ENCODE measurements around the gene NAB2.
A peak's percentile ranks its signal among the peaks of the same experiment; 100 is the strongest.
"Not testable (repeated sequence)": the region's sequence is repeated elsewhere in the genome, so short reads cannot be mapped to it uniquely, and the experiment has no call there.

Gene NAB2

DNA sequence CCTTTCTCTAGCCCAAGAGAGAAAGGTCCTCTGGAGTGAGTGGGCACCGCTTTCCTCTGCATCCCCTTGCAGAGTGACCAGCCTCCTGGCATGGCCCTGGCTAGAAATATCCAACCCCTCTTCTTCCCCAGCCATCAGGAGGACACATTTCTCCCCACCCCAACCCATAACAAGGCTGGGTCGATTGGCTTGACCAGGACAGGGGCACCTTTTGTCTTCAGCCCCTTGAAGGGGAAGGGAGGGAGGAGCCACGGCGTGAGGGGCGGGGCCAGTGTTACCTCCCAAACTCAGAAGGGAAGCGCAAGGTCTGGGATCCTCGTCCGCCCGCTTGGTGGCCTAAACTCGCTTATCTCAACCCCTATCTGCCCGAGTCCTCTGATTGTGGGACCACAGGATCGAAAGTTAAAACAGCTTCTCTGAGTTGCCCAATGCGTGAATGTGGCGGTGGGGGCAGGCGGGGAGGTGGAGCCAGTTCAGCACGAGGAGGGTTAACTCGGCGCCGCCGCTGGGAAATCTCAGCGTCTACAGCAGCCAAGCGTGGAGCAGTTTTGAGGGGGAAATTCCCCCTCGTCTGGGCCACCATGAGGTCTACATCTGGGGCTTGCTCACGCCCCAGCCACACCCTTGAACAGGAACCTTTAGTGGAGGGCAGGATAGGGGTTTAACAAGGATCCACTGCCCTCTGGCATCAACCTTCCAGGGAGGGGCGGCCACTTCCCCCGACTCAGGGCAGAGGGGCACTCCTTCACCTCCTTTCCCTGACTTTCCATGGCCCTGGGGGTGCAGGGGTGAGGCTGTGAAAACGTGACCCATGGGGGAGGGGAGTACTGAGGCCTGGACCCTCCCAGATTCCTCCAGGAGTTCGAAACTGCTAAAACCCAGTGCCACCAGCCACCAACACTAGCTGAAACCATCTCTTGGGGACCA is 21.5 kb downstream of the NAB2 start:
- peak; percentile 43 to 70 for DNase-seq (ENCODE audit: low read depth in 1 of 2, low spot score in 1 of 2)

DNA sequence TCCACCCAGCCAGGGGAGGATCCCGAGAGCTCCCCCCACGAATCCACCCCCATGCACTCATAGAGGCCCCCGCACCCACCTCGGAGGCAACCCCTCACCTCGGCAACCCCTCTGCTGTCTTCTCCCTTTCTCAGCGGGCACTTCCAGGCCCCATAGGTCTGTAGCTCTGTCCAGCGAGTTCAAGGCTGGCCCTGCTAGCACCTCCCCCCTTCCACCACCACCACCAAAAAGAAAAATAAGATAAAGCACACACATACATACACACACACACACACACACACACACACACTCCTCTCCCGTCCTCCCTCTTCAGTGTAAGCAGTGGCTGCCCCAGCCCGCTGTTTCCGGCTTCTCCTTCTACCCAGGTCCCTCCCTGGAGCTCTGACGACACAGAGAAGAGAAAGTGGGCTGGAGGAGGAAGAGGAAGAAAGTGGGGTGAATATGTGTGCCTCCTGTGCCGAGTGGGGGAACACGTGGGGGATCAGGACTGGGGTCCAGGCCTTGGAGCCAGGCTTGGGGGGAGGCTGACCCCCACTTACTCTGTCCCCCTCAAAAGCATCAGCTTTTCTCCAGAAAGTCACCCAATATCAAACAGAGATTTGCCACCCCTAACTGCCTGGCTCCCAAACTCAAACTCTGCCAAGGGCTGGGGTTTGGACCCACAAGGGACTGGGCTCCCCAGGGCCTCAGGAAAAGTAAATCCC is 22.3 kb downstream of the NAB2 start, which contains the start of gene STAT6:
STAT6 (minus strand) TSS at position 332 of the 704 bp plus-strand sequence. CDS start 3,084 bp downstream, outside the sequence.
- DNase-seq (ENCODE audit: low read depth in 1 of 2, low spot score in 1 of 2), result peak; percentile 53 to 68

DNA sequence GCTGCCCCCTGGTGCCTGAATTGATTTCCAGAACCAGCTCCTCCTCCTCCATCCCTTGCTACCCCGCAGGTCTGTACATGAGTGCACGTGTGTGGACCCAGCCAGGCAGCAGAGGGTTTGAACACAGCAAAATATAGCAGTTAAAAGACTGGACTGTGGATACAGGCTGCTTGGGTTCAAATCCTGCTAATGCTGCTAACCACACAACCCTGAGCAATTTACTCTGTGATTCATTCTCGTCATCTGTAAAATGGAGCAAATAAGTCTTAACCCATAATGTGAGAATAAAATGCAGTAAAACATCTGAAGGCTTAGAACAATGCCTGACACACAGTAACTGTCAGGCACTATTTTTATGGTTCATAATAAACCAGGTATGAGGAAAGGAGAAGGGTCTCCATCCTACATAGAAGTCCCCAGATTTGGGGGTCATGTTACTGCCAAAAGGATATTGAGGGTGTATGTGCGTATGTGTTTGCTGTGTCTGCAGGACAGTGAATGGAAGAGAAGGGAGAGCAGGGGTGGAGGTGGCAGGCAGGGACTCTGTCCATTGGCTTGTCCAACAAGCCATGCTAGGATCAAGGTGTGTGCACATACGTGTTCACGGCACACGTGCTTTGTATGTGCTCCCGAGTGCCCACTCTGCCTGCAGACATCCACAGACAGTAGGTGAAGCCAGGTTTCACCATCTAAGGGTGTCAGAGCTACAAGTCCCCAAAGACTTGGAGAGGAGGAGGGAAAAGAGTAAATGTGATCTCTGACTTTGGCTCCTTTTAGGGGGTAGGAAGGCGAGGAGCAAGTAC is 23.8 kb downstream of the NAB2 start:
- DNase-seq (ENCODE audit: low read depth in 1 of 2, low spot score in 1 of 2), result no peak

DNA sequence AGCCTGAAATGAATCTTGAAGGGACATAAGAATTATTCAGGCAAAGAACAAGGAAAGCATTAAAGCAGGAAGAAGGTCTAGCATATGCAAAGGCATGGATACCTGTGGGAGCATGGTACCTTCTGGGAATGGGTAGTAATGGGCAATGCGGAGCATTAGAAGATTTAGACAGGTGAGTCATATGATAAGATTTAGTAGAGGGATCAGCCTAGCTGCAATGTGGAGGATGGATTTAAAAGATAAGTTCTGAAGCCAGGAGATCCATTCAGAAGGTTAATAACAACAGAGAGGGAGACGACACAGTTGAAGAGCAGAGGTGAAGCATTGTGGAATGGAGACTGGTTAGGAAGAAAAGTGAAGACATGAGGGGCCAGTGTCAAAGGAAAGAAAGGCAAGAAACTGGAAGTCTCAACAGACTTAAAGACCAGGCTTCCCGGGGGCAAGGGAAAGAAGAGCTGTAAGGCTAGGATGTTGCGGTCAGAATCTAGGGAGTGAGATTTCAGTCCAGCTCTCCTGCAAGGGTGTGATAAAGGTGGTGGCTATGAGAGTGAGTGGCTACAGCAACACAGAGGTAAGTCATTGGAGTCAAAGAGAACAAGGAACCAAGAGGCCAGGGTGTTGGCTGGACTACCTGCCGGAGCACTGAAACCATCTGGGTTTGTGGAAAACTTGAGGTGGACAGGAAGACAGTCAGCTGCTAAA is 27.8 kb downstream of the NAB2 start:
- DNase-seq (ENCODE audit: low read depth in 1 of 2, low spot score in 1 of 2), result no peak

DNA sequence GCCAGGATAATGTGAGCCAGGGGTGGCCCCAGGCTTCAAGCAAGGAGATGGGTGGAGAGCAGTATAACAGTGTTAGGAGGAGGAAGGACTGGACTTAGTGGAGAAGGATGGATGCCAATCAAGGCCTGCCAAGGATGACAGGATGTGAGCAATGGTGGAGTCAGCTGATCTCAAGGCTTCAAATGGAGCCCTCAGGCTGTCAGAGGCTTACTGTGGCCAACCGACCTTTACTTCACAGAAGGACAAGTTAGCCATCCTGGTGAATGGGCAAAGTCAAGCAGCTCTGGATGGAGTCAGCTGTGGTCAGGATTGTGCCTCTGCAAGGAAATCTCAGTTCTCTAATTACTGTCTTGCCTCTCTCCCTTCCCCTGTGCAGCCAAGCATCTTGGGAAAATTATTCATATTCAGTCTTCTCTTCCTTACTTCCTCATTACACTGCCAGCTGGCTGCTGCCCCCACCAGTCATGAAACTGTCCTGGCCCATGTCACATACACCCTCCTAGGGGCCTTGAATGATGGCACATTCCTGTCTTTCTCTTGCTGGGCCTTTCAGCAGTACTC is 29.9 kb downstream of the NAB2 start:
- DNase-seq (ENCODE audit: low read depth in 1 of 2, low spot score in 1 of 2), result no peak

DNA sequence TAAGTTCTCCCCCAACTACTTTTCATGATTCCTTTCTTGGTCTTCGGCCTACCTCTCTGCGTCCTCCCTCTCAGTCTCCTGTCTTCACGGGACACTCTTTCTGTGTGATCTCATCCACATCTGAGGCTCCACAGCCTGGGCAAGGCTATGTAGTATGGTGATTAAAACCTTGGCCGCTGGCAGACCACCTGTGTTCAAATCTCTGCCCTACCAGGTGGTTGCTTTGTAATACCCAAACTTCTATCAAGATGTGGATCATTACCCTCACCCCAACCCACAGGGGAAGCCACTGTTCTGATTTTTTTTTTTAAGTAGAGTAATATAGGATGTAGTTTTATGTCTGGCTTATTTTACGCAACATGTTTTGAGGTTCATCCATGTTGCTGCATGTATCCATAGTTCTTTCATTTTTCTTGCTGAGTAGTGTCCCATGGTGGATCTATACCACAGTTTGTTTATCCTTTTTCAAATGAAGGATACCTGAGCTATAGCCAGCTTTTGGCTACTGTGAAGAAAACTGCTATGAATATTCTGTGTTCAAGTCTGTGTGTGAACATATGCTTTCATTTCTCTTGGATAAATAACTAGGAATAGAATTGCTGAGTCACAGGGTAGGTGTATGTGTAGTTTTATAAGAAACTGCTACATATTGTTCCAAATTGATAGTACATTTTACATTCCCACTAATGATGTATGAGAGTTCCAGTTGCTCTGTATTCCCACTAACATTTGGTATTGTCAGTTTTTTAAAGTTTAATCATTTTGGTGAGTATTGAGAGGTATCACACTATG is 30.6 kb downstream of the NAB2 start:
- DNase-seq (ENCODE audit: low read depth in 1 of 2, low spot score in 1 of 2), result no peak

DNA sequence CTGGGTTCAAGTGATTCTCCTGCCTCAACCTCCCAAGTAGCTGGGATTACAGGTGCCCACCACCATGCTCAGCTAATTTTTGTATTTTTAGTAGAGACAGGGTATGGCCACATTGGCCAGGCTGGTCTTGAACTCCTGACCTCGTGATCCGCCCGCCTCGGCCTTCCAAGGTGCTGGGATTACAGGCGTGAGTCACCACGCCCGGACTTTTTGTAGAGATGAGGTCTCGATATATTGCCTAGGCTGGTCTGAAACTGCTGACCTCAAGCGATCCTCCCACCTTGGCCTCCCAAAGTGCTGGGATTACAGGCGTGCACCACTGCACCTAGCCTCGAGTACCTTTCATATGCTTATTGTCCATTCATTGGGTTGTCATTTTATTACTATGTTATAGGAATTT is 31.8 kb downstream of the NAB2 start:
- DNase-seq (ENCODE audit: low read depth in 1 of 2, low spot score in 1 of 2), result not testable (repeated sequence)

DNA sequence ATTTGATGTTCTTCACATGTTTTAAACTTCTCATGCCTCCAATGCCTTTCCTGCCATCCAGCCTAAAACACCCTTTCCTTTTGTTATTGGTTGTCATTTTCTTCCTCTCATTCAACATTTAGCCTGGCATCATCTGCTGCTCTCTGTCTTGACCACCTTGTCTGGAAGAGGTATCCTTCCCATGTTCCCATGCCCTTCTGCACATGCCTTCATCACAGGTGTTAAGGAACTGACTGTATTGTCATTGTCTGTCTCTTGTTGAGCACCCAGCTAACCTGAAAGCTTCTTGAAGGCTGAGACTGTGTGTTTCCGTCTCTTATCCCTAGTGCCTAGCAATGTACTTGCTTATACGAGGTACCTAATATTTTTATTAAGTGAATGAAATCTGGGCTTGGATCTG is 34.9 kb downstream of the NAB2 start:
- DNase-seq (ENCODE audit: low read depth in 1 of 2, low spot score in 1 of 2), result no peak

DNA sequence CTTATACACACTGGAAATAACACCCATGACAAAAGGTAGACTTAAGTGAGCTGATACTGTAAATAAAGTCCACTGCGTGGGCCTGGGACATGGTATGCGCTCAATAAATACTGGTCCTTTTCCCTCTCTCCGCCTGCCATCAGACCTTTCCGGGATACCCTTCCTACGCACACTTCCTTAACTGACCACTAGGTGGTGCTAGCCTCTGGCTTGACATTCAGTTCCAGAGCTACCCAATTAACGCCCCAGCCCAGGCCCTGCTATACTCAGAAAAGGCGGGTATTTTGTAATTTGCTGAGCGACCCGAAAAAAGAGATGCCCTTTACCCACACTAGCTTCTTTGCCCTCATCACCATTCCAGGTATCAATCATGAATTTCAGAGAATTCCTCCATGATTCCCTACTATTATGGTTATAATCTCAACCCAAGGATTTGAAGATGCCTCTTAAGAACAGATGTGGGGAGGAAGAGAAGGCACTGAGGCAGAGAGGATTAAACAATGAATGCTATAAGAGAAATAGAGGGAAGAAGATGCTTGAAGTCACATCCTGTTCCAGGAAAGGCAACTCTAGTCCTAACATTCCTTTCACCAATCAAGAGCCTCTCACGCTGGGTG is 35.5 kb downstream of the NAB2 start:
- peak; percentile 39 to 52 for DNase-seq (ENCODE audit: low read depth in 1 of 2, low spot score in 1 of 2)

DNA sequence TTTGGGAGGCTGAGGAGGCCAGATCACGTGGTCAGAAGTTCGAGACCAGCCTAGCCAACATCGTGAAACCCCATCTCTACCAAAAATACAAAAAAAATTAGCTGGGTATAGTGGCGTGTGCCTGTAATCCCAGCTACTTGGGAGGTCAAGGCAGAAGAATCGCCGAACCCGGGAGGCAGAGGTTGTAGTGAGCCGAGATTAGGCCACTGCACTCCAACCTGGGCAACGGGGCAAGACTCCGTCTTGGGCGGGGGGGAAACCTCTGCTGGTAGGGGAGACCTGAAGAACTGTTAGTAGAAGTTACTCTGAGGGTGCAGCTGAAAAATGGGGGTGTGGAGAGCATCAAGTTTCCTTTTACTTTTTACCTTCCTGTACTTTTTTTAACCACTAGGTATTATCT is 37.1 kb downstream of the NAB2 start:
- DNase-seq (ENCODE audit: low read depth in 1 of 2, low spot score in 1 of 2), result no peak

DNA sequence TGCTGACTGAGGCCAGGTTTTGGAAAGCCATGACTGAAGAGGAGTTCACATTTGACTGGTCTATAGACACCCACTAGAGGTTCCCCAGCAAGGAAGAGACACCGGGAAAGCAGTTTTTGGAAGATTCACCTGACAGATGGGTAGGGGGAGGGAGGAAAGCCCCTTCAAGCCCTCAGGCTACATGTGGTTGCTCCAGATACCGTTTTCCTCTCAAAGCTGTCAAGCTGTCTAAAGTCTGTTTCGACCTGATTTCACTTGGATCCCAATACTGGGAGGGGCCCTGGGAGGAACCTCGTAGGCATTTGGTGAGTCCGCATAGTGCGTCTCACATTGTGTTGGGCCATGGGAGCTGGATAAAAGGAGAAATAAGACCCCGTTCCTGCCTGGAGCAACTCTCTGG is 37.6 kb downstream of the NAB2 start:
- no peak for DNase-seq (ENCODE audit: low read depth in 1 of 2, low spot score in 1 of 2)

DNA sequence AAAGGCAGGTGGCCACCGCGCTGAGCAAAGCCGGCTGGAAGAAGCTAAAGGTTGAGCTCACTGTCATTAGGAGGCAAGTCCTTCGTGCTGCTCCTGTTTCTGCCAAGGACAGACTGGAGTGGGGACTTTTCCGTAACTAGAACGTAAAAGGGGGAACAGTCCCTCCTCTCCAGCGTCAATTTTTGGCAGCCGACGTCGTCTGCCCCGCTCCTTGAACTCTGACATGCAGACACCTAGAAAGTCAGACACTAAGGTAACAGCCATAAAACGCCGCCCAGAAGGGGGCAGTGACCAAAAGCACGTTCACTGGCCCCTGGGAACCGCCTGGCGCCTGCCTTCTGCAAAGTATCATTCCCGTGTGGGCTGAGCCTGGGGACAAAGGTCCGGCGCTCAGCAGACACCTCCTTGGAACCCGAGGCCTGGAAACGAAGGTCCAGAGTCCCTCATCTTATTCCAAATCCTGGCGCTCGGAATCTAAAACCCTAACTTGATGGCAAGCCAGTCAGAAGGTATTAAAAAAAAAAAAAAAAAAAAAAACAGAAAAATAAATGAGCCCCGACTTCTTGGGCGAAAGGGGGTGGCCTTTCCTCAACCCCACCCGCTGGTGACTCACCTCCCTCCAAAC is 38.3 kb downstream of the NAB2 start:
- no peak for DNase-seq (ENCODE audit: low read depth in 1 of 2, low spot score in 1 of 2)

DNA sequence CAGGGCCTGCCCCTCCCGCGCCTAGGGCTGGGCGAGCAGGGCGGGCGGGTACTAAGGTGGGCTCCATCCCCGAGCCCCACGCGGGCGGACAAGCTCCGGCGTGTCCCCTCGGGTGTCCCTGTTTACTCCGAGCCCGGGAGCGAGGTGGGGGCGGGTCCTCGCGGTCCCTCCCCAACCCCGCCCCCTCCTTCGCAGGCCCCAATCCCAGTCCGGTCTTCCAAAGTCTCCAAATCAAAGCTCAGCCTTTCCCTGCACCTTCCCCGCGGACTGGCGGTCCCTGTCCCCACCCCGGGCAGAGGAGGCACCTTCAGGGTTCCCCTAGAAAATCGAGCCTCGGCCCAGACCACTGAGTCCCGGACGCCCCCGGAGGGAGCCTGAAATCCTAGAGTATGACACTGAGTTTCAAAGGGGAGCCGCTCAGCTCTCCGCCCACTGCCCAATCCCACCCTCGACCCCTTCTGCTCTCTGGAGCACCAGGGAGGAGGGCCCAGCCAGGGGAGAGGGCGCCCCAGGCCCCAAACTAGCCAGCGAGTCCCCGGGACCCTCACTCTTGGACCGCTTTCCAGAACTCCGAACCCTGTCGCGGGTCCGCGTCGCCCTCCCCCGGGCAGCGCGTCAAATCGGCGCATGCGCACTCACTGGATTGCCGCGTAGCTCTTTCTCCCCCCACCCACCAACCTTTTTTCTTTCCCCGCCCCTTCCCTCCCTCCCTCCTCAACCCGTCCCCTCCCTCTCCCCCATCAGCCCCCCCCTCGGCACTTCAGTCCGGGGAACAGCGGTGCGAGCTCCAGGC is 39.0 kb downstream of the NAB2 start, which contains the start of gene LRP1:
LRP1 (plus strand) TSS at position 758 of the 793 bp plus-strand sequence. CDS start 482 bp downstream, outside the sequence.
- peak; percentile 66 to 69 for DNase-seq (ENCODE audit: low read depth in 1 of 2, low spot score in 1 of 2)

DNA sequence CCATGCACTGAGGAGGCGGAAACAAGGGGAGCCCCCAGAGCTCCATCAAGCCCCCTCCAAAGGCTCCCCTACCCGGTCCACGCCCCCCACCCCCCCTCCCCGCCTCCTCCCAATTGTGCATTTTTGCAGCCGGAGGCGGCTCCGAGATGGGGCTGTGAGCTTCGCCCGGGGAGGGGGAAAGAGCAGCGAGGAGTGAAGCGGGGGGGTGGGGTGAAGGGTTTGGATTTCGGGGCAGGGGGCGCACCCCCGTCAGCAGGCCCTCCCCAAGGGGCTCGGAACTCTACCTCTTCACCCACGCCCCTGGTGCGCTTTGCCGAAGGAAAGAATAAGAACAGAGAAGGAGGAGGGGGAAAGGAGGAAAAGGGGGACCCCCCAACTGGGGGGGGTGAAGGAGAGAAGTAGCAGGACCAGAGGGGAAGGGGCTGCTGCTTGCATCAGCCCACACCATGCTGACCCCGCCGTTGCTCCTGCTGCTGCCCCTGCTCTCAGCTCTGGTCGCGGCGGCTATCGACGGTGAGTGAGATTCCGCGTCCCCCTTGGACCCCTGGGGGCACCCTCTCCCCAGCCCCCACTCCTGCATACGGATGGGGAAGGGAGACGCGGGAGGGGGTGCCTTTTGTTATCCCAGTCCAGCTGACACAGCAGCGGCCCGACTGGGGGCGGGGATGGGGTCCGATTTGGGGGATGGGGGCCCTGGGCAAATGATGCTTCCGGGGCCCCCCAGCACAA is 39.8 kb downstream of the NAB2 start:
- no peak for DNase-seq (ENCODE audit: low read depth in 1 of 2, low spot score in 1 of 2)

DNA sequence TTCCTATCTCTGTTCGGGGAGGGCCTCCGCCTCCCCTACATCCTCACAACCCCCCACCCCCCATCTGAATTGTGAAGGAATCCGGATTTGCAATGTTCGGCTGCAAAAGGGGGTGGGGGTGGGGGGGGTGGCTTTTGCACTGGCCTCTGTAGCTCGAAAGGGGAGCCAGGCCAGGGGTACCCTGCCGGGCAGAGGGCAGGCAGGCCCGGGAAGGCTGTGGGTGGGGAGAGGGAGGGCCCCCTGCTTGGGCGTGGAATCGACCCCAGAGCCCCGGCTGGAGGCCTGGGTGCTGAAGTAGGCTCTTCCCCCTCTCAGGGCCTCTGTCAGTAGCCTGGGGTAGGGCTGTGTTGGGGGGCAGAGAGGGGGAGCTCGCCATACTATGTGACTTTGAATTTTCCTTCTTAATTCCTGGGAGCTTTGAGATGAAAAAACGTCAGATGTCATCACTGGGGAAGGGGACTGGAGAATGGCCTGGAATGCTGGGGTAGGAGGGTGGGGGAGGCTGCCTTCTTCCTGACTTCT is 40.5 kb downstream of the NAB2 start:
- no peak for DNase-seq (ENCODE audit: low read depth in 1 of 2, low spot score in 1 of 2)

DNA sequence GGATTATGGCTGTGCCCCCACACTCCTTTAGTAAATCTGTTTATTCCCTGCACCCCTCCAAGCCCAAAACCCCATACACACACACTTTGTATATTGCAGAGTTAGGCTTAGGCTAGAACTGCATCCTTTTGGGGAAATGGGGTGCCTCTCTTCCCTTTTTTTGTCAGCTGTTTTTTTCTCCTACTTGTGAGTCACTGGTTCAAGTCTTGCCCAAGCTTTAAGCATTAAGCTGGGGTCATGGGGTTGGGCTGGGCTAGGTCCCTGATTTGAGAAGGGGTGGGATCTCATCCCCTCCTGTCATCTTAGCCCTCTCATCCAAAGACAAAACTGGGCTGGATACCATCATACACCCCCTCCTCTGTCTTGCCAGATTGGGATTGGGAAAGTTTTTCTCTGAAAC is 41.0 kb downstream of the NAB2 start:
- DNase-seq (ENCODE audit: low read depth in 1 of 2, low spot score in 1 of 2), result no peak

DNA sequence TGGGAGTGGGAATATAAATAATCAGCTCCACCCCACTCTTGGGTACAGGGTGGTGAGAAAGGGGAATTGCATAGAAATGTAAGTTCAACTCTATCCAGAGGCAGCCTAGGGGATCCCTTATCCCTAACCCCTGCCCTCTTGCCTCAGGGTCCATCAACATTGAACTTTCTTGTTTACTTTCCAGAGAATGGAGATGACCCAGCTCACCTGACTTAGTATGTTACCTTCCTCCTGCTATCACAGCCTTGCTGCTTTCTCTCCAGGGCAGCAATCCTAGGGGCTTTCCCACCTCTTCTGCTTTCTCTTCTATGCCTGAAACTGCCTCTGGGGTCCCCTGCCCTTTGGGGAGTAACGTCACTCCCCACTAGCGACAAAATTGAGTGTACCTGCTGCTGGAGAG is 42.0 kb downstream of the NAB2 start:
- no peak for DNase-seq (ENCODE audit: low read depth in 1 of 2, low spot score in 1 of 2)

All from stimulated activated CD4-positive, alpha-beta T cell treated with anti-CD3 and anti-CD28 coated beads, Interleukin-15, amount 100 ng/mL, for 1 hour (primary cell).